ENCODE data around the gene FBXO47. TPM values are rescaled to one million over a fixed set of nuclear protein-coding genes. Genes with fewer than 3 reads are reported as not detected.

The FBXO47 gene
- total and polyA plus RNA-seq, 2 of the 4 experiments (the other 2 are of a cell fraction) = under 0.01 TPM; not detected in 1

- no peak overlapping the region for H4K91ac ChIP-seq (ENCODE audit: insufficient read depth, low read depth, low read length)
- no peak overlapping the region for H2AFZ ChIP-seq (replicated peaks; ENCODE audit: low read length, poor library complexity)
- H4K8ac ChIP-seq (ENCODE audit: low read depth in 2 of 2, low read length in 2 of 2) = no peak overlapping the region
- no peaks in the 10 kb centered on the region for H3K9me3 ChIP-seq (ENCODE audit: control insufficient read depth, insufficient read depth, low read length)
- H3K18ac ChIP-seq (ENCODE audit: low read depth, low read length) = no peak overlapping the region
- H3K23ac ChIP-seq (ENCODE audit: low read depth, low read length) = no peak overlapping the region
- no peak overlapping the region for H3K9ac ChIP-seq (ENCODE audit: low read depth, low read length)
- H2AK9ac ChIP-seq (replicated peaks; ENCODE audit: low read depth, low read length, poor library complexity) = no peak overlapping the region
- no peak overlapping the region for H2AK5ac ChIP-seq (ENCODE audit: low read depth, low read length)
- no peak overlapping the region for H2BK5ac ChIP-seq (ENCODE audit: low read depth, low read length, poor library complexity, severe bottlenecking)
- H3K4me1 ChIP-seq (ENCODE audit: control insufficient read depth, insufficient read depth, low read length) = peaks cover 14% of the 10 kb centered on the region
- in situ Hi-C loops (cut with MboI; ENCODE audit: low sequenced_read_pairs) (no loop called here), dilution Hi-C loops (cut with HindIII; ENCODE audit: low sequenced_read_pairs, unreplicated experiment) (no loop called here), intact Hi-C loops (cut with micrococcal nuclease) (no loop called here)
- H3K4ac ChIP-seq (ENCODE audit: low read depth, low read length) = no peak overlapping the region
- H2BK20ac ChIP-seq (ENCODE audit: low read depth, low read length) = no peak overlapping the region
- CTCF ChIA-PET = no interaction called here
- POLR2A ChIA-PET (ENCODE audit: unreplicated experiment) = no interaction called here
- H3K9me1 ChIP-seq (ENCODE audit: insufficient read depth, low read length) = peaks cover 37% of the 10 kb centered on the region
- no peak overlapping the region for H3K27ac ChIP-seq (ENCODE audit: insufficient read depth, low read length)
- H2BK120ac ChIP-seq (ENCODE audit: low read depth, low read length) = no peak overlapping the region
- BruUV-seq (replicated peaks) = no TSS peak
- H3K27me3 ChIP-seq (ENCODE audit: control insufficient read depth, insufficient read depth, low read length) = no peaks in the 10 kb centered on the region
- ATAC-seq (ENCODE audit: low read depth) (no peak), DNase-seq (no peak)
- no peak overlapping the region for H3K4me2 ChIP-seq (ENCODE audit: low read depth, low read length)
- WGBS, 2 experiments (ENCODE audit: extremely low coverage in 2 of 2, insufficient read length in 1 of 2) = 80% methylated on average over 4 of the region's 10 CpGs; no CpG with 5 or more reads in 1 of the 2 experiments
- H3K14ac ChIP-seq (replicated peaks; ENCODE audit: low read depth, low read length) = no peak overlapping the region
- H3K4me3 ChIP-seq (ENCODE audit: insufficient read depth, low read depth, low read length) = no peak overlapping the region
- peaks cover 30 to 86% of the 10 kb centered on the region in 2 experiments for H3K79me1 ChIP-seq (ENCODE audit: low read depth in 1 of 2, low read length in 2 of 2)
- no peak overlapping the region for H2BK15ac ChIP-seq (ENCODE audit: low read depth, low read length)
- peaks cover 55% of the 10 kb centered on the region for H3K36me3 ChIP-seq (ENCODE audit: control insufficient read depth, insufficient read depth, low read length)
- no peak overlapping the region for H4K5ac ChIP-seq (ENCODE audit: low read depth, low read length)
- TF ChIP-seq USF2 (IDR thresholded peaks at IDR 0.05; ENCODE audit: low read depth, low read length) (no peak), MAFK (IDR thresholded peaks at IDR 0.05; ENCODE audit: low read depth, low read length) (no peak), MXI1 (IDR thresholded peaks at IDR 0.05; ENCODE audit: borderline replicate concordance, low read depth, low read length) (no peak), RAD21 (IDR thresholded peaks at IDR 0.05; ENCODE audit: low read length) (no peak), FOS (IDR thresholded peaks at IDR 0.05; ENCODE audit: low read depth, low read length) (no peak)
- peaks cover 95% of the 10 kb centered on the region for H4K20me1 ChIP-seq (ENCODE audit: insufficient read depth, low read length)
- H3K56ac ChIP-seq (ENCODE audit: extremely low read depth, insufficient read depth, low read length) = no peak overlapping the region
Observed at GRCh38 chr17:38905375-38905774, 61.8 kb downstream of the FBXO47 start.
